ENCODE measurements around the gene TRIM67.

Gene TRIM67

DNA sequence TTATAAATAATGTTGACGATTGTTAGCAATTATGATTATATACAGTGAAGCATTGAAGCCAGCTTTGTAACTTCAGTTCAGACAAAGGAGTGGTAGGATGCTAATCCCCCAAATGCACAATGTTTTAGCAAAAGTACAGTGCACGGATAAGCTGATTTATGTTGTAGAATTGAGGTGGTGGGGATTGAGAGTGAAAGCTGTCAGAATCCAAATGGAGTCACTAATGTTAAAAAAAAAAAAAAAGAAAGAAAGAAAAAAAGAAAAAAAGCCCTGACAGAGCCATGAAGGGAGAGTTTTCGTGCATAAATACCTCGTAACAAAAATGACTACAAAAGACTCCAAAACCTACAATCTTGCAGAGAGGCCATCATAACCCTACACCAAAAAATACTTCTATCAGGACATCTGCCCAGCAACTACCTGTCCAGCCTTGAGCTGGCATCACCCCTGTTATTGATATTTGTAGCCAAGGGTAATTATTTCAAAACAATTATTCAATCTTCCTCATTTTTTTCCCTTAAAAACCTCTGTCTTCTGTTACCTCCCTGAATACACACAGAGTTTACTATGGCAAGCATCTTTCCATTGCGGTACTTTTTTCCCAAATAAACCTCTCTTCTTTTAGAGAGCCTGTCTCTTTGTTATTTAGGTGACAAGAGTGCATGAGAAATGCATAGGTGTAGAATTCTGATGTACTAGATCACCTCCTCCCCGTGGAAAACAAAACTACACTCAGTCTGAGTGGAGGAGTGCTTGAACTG lies 2.5 kb upstream of the TRIM67 start:
- DNase-seq = no peak

DNA sequence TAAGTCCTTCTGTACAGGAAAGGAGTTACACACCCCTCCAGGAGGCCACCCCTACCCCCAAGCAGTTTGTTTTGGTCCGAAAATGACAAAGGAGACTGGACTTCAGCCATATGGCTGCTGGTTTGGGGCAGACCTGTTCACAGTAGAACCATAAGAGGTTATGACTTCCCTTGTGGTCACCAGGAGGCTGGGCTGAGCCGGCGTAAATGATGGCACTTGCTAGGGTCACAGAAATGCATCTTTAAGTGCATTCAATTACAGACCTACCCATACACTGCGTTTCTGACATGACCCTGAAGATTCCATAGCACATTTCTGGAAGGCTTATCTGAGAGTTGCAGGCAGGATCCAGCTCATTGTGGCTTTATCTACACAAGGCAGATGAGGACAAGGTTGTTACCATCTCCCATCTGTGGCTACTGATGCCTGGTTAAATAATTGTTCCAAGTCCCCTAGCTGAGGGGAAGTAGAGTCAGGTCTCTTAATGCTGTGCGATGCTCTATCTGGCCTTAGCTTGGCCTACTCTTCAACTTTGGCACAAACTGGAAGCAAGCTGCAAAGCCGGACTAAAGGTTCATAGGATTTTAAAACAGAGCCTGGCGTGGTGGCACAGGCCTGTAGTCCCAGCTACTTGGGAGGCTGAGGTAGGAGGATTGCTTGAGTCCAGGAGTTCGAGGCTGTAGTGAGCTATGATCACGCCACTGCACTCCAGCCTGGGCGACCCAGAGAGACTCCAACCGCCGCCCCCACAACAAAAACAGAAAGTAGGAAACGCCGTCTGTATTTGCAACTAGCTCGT lies 1.7 kb upstream of the TRIM67 start:
- no peak for DNase-seq

DNA sequence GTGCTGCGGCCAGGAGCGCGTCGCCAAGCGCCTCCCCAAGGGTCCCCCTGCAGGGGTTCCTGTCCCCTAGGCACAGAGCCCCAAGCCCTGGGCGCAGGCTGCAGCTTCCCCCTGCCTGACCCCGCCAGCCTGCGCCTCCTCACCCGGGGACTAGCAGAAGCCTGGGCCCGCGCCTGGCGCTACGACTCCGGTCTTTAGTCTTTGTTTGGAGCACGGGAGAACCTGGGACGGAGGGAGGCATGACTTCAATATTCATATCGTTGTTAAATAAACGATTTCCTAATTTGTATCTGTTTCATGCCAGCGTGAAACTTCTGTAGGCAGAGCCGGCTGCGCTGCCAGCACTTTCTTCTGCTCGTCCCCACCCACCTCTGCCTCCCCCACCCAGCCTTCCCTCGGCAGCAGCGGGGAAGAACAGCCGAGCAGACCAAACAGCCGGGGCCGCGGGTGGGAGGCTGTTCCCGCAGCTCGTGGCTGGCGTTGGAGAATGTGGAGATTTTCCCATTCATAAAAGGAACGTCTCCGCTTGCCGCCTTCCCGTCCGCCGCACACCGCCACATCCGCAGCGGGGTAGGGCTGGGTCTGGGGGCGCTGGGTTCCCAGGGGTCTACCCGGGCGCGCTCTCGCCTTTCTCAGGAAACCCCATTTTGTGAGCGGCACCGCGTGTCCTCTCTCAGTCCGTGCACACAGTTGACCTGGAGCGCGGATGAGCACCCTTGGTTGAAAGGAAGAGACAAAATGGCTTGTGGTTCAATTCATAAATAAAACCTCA lies 777 bp upstream of the TRIM67 start:
- DNase-seq = no peak

DNA sequence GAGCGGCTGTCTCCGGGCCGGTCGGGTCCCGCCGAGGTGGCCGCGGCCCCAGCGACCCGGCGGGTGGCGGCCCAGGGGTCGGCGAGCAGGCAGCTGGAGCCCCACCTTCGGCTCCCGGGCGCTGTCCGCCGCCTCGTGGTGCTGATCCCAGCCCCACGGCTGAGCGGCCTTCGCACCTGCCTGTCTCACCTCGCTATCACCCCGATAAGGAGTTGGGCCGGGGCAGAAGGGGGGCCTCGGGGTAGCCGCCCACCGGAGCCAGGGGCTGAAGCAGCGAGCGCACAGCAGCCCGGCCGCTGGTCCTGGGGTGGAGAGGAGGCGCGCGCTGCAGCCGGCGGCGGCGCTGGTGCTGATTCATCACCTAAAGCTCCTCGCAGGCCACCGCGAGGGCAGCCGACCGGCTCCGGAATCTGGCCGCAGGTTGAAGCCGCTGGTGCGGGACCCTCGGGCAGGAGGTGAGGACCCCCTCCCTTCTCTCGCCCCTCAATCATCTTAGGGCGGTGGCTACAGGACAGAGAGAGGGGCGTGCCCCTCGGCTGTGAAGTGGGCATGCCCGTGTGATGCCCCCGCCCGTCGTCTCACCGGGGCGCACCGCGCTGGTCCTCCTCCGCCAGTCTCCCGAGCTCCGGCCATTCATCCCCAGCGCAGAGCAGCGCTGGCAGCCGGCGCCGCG lies 575 bp downstream of the TRIM67 start:
- DNase-seq = peak; percentile 8

DNA sequence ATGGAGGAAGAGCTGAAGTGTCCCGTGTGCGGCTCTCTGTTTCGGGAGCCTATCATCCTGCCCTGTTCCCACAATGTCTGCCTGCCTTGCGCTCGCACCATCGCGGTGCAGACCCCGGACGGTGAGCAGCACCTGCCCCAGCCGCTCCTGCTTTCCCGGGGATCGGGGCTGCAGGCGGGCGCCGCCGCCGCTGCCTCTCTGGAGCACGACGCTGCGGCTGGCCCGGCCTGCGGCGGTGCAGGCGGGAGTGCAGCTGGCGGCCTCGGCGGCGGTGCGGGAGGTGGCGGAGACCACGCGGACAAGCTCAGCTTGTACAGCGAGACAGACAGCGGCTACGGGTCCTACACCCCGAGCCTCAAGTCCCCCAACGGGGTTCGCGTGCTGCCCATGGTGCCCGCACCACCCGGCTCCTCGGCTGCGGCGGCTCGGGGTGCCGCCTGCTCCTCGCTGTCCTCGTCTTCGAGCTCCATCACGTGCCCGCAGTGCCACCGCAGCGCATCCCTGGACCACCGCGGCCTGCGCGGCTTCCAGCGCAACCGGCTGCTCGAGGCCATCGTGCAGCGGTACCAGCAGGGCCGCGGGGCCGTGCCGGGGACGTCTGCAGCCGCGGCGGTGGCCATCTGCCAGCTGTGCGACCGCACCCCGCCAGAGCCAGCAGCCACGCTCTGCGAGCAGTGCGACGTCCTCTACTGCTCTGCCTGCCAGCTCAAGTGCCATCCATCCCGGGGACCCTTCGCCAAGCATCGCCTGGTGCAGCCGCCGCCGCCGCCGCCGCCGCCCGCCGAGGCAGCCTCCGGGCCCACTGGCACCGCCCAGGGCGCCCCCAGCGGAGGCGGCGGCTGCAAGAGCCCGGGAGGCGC lies 1.3 kb downstream of the TRIM67 start:
- DNase-seq = no peak

DNA sequence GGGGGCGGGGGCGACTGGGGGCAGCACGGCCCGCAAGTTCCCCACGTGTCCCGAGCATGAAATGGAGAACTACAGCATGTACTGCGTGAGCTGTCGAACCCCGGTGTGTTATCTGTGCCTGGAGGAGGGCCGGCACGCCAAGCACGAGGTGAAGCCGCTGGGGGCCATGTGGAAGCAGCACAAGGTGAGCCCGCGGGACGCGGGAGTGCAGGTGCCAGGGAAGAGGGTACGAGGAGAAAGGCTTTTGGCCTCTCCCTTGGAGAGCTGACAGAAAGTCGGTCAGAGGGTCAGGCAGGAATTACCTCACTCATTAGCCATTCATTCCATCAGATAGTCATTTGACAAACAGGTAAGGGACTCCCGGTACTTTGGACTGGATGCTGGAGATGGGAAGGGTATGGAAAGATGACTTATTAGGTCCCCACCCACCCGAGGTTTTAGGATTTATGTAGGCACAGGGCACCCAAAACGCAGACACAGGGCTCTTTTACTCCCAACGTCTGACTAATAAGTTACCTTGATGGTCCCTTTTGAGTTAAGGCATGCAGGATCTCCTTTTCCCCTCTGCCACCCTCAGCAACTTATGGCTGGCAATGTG lies 2.1 kb downstream of the TRIM67 start:
- DNase-seq = no peak

DNA sequence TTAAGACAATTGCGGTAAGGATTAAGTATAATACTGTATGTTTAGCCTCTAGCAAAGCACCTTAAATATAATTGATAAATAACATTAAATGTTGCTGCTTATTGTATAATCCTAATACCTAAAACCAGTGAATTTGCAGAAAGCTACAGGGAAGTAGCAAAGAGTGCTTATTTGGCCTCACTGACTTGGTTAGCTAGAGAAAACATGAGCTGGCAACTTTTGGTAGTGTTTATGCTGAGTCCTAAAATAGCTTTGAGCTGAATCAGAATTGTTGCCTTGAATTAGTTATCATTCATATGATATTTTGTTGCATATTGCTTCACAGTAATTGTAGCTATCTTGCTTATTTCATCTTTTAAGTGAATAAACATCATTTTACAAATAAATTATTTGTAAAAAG lies 3.5 kb downstream of the TRIM67 start:
- no peak for DNase-seq

DNA sequence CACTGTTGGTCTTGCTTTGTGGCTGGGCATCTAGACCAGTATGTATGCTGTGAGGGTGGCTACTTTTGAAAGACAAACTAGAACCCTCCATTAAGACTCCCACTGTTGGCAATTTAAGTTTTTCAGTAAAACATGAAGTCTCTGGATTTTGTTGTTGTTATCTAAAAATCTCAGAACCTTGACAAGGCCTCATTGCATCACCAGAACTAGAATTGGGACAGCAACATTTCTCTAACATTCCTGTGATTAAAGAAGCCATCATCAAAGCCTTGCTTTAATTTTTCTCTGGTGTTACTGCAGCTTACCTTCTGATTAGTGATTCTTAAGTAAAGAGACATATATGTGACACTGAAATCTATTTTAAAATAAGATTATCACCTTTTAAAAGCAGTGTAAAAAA lies 4.5 kb downstream of the TRIM67 start:
- no peak for DNase-seq

DNA sequence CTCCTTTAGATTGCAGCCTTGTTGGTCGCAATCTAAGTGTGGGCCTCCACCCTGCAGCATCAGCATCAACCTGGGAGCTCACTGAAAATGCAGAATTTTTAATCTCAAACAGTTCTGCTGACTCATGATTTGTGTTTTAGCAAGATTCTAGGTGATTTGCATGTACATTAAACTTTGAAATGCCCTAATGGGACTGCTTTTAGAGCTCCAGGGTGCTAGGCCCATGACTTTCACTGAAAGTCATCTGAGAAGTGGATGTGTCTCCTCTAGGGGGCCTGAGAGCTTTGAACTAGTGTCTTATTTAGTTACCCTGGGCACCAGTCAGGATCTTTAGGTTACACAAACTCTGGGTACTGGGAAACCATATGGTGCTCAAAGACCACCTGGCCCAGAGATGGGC lies 9.0 kb downstream of the TRIM67 start:
- no peak for DNase-seq

DNA sequence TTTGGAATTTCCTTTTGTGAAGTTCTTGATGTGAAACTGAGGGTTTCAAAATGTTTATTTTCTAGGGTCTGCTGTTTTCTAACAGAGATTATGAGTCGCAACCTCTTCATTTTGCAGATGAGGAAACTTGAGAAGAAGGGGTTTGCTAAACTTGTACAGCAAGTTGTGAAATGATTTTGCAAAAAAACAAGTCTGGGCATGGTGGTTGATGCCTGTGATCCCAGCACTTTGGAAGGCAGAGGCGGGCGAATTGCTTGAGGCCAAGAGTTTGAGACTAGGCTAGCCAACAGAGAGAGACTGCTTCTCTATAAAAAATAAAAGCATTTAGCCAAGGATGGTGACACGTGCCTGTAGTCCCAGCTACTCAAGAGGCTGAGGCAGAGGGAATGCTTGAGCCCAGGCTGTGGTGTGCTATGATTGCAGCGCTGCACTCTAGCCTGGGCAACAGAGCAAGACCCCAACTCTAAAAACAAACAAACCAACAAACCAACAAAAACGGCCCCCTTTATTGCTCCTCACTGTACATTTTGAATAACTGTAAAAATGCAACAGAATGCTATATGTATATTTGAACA lies 9.9 kb downstream of the TRIM67 start:
- no peak for DNase-seq

DNA sequence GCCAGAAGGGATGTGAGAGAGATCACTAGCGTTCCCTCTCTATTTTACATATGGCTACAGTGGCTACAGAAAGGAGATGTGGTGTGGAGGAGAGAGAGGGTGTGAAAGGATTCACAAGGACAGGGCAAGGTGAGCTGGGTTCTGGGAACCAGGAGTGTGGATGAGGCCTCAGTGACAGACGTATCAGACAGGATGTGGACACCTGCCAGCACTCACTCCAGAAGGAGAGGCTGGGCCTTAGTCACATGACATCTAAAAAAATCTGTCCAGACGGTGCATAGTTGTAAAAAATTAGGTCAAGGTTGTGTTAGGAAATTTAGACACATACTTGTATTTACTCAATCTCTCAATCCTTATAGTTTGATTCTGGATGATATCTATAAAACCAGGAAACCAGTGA lies 10.6 kb downstream of the TRIM67 start:
- no peak for DNase-seq

DNA sequence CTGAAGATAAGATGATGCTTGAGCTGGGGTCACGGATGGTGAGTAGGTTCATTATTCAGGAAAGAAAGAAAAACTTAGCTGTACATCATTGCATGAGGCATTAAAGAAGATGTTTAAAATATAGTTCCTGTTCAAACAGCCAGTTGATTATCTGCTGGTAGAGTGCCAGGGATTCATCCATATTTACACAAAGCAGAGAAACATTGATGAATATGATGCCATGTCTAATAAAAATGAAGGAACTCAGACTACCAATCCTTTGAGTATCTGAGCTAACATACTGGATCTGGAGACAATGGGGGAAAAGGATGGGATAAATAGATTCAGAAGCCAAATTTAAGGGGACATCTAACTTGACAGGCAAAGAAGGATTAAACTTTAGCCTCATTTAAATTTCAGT lies 14.6 kb downstream of the TRIM67 start:
- DNase-seq = no peak

DNA sequence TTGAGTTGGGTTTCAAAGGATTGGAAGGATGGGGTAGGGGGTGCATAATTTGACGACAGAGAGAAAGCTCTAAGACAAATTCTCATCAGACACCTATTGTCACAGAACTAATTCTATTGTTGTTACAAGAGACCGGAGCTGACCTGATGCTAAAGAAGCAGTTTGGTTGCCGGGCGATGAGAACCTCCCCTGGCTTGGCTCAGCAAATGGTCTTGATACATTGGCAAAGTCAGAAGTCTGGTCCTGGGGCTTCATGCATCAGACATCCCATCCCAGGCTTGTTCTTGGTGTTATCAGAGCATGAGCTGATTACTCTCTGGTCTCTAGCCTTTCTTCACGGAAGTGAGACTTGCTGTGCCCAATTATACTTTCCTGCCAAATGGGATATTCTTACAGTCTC lies 15.4 kb downstream of the TRIM67 start:
- DNase-seq = no peak

DNA sequence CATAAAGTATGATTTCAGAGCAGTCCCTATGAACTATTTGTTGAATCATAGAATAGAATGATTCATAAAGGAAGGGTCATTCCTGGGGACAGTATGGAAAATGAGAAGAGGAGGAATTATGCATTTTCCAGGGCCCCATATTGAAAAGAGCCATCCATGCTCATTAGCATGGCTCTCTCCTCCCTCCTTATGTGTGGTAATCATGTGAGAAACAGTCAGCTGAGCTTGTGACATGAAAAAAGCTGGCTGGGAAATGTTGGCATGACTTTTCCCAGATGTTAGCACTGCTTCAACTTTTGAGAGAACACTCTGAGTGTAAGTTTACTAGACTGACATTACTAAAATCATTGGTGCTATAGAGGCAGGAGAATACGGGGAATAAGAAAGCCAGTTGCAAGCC lies 16.1 kb downstream of the TRIM67 start:
- DNase-seq = no peak

DNA sequence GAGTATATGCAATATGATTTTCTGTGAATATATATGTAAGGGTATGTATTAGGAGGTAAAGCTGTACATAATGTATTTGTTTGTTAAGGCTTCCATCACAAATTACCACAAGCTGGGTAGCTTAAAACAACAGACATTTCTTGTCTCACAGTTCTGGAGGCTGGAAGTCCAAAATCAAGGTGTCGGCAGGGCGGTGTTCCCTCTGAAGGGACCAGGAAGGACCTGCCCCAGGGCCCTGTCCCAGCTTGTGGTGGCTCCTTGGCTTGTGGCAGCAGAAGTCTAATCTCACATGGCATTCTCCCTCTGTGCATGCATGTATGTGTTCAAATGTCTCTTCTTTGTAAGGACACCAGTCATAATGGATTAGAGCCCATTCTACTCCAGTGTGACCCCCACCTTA lies 17.1 kb downstream of the TRIM67 start:
- DNase-seq = no peak

DNA sequence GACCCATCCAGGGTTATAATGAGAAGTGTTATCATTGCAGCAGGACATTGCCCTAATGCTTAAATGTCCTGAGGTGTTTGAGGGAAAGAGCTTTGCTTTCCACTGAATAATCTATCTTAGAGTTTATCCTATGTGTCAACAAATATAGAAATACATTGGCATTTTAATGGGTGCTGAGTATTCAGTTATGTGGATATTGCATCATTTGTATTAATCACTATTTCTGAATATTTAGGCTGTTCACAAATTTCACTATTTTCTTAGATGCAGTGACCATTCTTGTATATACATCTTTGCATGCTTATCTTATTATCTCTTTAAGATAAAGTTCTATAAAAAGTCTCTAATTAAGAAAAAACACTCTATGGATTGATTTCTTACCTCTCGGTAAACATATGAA lies 18.2 kb downstream of the TRIM67 start:
- DNase-seq = no peak

DNA sequence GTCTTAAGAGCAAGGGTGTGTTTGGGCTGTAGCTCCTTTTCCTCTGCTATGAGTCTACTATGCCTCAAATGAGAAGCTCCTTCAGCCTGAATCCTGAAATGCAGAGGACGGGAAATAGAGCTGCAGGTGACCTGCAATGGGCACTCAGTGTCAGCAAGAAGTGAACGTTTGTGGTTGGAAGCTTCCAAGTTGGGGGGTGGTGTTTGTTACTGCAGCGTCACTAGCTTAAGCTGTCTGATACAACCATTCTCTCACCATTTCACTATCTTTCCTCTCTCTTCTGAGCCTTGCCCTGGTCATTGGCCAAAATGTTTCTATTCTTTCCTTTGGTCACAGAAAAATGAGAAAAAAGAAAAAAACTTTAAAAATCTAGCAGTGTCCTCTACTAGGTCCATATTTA lies 19.4 kb downstream of the TRIM67 start:
- no peak for DNase-seq

DNA sequence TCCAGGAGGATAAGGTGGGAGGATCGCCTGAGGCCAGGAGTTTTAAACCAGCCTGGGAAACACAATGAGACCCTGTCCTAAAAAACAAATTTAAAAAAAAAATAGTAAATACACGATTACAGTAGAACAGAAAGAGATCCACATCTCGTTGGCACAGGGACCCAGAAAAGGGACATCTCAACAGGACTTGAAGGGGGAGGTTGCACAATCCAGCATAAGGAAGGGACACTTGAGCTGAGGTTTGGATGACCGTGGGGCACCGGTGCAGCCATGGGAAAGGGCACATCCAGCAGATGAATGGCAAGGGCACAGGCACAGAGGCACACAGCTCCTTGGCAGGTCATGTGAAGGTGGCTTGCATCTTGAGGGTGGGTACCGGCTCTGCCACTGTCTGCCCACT lies 20.5 kb downstream of the TRIM67 start:
- DNase-seq = no peak

DNA sequence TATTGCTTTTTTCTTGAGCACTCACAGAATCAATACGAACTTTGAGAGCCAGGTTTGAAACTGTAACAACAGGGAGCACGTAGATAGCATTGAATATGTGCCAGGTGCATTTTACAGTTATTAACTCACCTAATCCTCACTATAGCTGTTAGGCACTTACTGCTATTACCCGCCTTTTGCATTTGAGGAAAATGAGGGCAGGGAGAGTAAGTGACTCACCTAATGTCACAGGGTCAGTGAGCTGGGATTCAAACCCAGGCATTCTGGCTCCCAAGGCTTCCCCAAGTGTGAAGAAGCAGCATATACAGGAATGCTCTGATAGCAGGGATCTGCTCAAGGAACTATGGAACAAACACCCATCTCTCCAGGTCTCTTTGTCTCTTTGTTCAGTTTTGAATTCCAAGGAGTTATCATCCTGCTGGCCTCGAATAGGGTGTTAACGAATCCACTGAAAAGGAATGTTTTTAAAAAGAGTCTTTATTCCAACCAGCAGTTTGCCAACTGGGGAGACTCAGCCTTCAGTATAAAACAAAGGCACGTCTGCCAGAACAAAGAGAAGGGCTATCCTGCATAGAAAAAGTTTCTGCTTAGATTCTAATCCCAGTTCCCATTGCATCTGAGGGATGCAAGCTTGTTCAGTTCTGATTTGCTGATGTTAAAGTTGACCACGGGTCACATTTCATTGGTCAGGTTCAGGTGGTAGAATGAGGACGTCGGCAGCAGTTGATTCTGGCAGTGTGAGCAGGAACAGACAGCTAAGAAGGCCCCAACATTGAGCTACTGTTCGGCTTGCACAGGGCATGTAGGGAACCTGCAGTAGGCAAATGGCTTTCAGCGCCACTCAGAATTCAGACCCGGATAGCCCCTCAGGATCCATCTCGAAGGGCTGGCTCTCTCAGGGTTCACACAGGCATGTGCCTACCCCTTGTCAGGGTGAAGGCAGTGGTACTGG lies 22.1 kb downstream of the TRIM67 start:
- no peak for DNase-seq

DNA sequence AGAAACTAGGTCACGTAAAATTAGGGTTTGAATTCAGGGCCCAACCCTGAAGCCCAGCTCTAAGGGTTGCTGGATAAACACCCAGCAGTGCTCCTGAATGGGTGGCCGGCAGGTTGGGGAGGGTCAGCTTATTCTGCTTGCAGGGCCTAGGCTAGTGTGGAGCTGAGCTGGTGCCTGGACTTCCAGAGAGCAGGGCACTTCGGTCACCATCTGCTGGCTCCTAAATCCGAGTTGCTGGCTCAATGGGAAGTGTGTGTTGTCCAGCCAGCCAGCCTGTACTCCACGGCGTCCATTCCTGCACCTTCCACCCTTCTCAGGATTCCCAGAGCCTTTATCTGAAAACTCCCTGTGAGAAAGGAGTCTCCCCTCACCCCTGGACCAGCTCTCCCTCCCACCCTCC lies 23.0 kb downstream of the TRIM67 start:
- DNase-seq = no peak
